D721Med (cell line): ENCODE measurements around the gene TMEM9.

ENCODE experiments used
- DNase-seq: peaks from one replicate; pipeline ENCODE4 v3.0.0; 2011; ENCODE audit warnings: low spot score; ENCODE audit not compliant: insufficient read length
- FAIRE-seq: peaks from 2 replicates; lab custom pipeline; 2011; peaks lifted over from hg19 to GRCh38; lab: Jason Lieb, UNC
- CTCF ChIP-seq: IDR thresholded peaks from 2 replicates; pipeline ENCODE4 v1.5.1; 2012; ENCODE audit warnings: mild to moderate bottlenecking, control low read depth; ENCODE audit not compliant: insufficient read depth; ENCODE audit errors: missing control alignments

The TMEM9 gene

GRCh38 chr1:201091256-201091655 lies 63.0 kb downstream of the TMEM9 start:
- FAIRE-seq (no peak), DNase-seq (no peak)
- no peak for TF ChIP-seq CTCF

- TF ChIP-seq CTCF: no peak
- DNase-seq (no peak), FAIRE-seq (no peak)
These were observed 63.7 kb downstream of the TMEM9 start for GRCh38 chr1:201090541-201090940.

GRCh38 chr1:201089596-201089995 lies 64.7 kb downstream of the TMEM9 start:
- TF ChIP-seq CTCF: no peak
- no peak for DNase-seq
- FAIRE-seq: no peak

- FAIRE-seq: no peak
- no peak for DNase-seq
These were observed 65.3 kb downstream of the TMEM9 start for GRCh38 chr1:201088901-201089525.

GRCh38 chr1:201088395-201088794 lies 65.9 kb downstream of the TMEM9 start:
- TF ChIP-seq CTCF: no peak
- no peak for DNase-seq
- FAIRE-seq: no peak

More at GRCh38 chr1:201088901-201089525, 65.3 kb downstream of the TMEM9 start:
- no peak for TF ChIP-seq CTCF

GRCh38 chr1:201085902-201086735 lies 68.2 kb downstream of the TMEM9 start:
- DNase-seq (peak; percentile 87), FAIRE-seq (no peak)
- TF ChIP-seq CTCF: peak; percentile 91
